H1 (cell line): Measurements from ENCODE around the gene BMP2. TPM values are rescaled to one million over a fixed set of nuclear protein-coding genes. Genes with fewer than 3 reads are reported as not detected.

Experiments used
- CTCF ChIA-PET: fragments of 300-600 bp; sonication (Branson Sonifier 250); formaldehyde crosslinking; loops from one replicate; lab custom pipeline; 2021; ENCODE audit not compliant: partially characterized antibody; lab: Charles Lee
- POLR2A ChIA-PET: fragments of 300-600 bp; sonication (Branson Sonifier 250); formaldehyde crosslinking; loops from one replicate; lab custom pipeline; 2021; ENCODE audit warnings: inconsistent platforms; ENCODE audit not compliant: partially characterized antibody; lab: Charles Lee
- DNase-seq, 2 experiments: peaks; one replicate each; pipeline versions ENCODE4 v3.0.0 to v3.0.0-alpha.2; 2010 to 2022; ENCODE audit warnings: low spot score in 2 of 2, low read depth in 1 of 2, mixed read lengths in 1 of 2
- FAIRE-seq: peaks from 2 replicates; lab custom pipeline; 2011; peaks lifted over from hg19 to GRCh38; lab: Jason Lieb, UNC
- H2AFZ ChIP-seq: 2 replicates; pipeline ENCODE4 v1.8.1; 2012; ENCODE audit warnings: low read length, inconsistent platforms
- H2AK5ac ChIP-seq: 2 replicates; pipeline ENCODE4 v1.6.1; 2013; ENCODE audit warnings: low read depth, low read length
- H2BK120ac ChIP-seq: replicated peaks from 2 replicates; pipeline ENCODE3; 2013; ENCODE audit warnings: low read depth, low read length, inconsistent platforms
- H2BK12ac ChIP-seq: 2 replicates; pipeline ENCODE4 v1.6.1; 2013; ENCODE audit warnings: low read depth, low read length
- H2BK15ac ChIP-seq: 2 replicates; pipeline ENCODE4 v1.6.1; 2013; ENCODE audit warnings: low read length
- H2BK20ac ChIP-seq: 2 replicates; pipeline ENCODE4 v1.6.1; 2013; ENCODE audit warnings: low read length
- H2BK5ac ChIP-seq: 2 replicates; pipeline ENCODE4 v1.6.1; 2013; ENCODE audit warnings: low read depth, low read length
- H3K14ac ChIP-seq: 2 replicates; pipeline ENCODE4 v1.6.1; 2013; ENCODE audit warnings: inconsistent platforms; ENCODE audit not compliant: insufficient read length
- H3K18ac ChIP-seq: 2 replicates; pipeline ENCODE4 v1.6.1; 2013; ENCODE audit warnings: low read length; ENCODE audit errors: extremely low read depth
- H3K23ac ChIP-seq: 2 replicates; pipeline ENCODE4 v1.6.1; 2013; ENCODE audit warnings: inconsistent platforms; ENCODE audit not compliant: insufficient read length
- H3K23me2 ChIP-seq: 2 replicates; pipeline ENCODE4 v1.6.1; 2013; ENCODE audit warnings: low read depth, low read length
- H3K27ac ChIP-seq: 2 replicates; pipeline ENCODE4 v1.6.1; 2011; ENCODE audit warnings: low read depth, low read length, inconsistent platforms
- H3K27me3 ChIP-seq, 4 experiments: replicated peaks in 1 of 4; 1 replicate in 1 of 4; 2 replicates in 3 of 4; pipeline versions ENCODE4 v1.6.1 to v1.8.1; 2011 to 2013; ENCODE audit warnings: low read length in 3 of 4, mild to moderate bottlenecking in 3 of 4, inconsistent platforms in 2 of 4, mixed read lengths in 2 of 4, moderate library complexity in 1 of 4; ENCODE audit not compliant: control insufficient read depth in 3 of 4, insufficient read depth in 3 of 4; ENCODE audit errors: extremely low read depth in 1 of 4
- H3K36me3 ChIP-seq, 4 experiments: 2 replicates each; pipeline versions ENCODE4 v1.6.1 to v1.8.1; 2011 to 2013; ENCODE audit warnings: mild to moderate bottlenecking in 4 of 4, low read length in 3 of 4, moderate library complexity in 2 of 4, control low read depth in 1 of 4, inconsistent platforms in 1 of 4; ENCODE audit not compliant: insufficient read depth in 4 of 4, control insufficient read depth in 2 of 4
- H3K4ac ChIP-seq: replicated peaks from 2 replicates; pipeline ENCODE3; 2013; ENCODE audit warnings: low read length, low read depth, mixed read lengths, inconsistent platforms; ENCODE audit not compliant: insufficient read length
- H3K4me1 ChIP-seq, 4 experiments: replicated peaks in 1 of 4; 1 replicate in 1 of 4; 2 replicates in 3 of 4; pipeline versions ENCODE4 v1.6.1 to v1.8.1; 2011 to 2013; ENCODE audit warnings: low read length in 3 of 4, inconsistent platforms in 2 of 4, mixed read lengths in 1 of 4; ENCODE audit not compliant: insufficient read depth in 4 of 4, control insufficient read depth in 3 of 4
- H3K4me2 ChIP-seq, 2 experiments: 2 replicates each; pipeline versions ENCODE4 v1.6.1 to v1.8.1; 2011 to 2013; ENCODE audit warnings: low read depth in 2 of 2, low read length in 2 of 2, control low read depth in 1 of 2, inconsistent platforms in 1 of 2, mild to moderate bottlenecking in 1 of 2; ENCODE audit not compliant: insufficient read depth in 1 of 2
- H3K4me3 ChIP-seq, 4 experiments: fragments of 200-600, 300-600 bp in 1 of 4; sonication (generic), shearing (Covaris generic), sonication (Bioruptor Twin) in 1 of 4; 2 replicates each; pipeline versions ENCODE4 v1.5.1 to v1.8.1; 2011 to 2016; ENCODE audit warnings: low read length in 4 of 4, low read depth in 3 of 4, control low read depth in 2 of 4, inconsistent platforms in 2 of 4, mild to moderate bottlenecking in 2 of 4, mixed read lengths in 1 of 4, moderate library complexity in 1 of 4; ENCODE audit not compliant: insufficient read depth in 2 of 4; ENCODE audit errors: extremely low read depth in 1 of 4
- H3K56ac ChIP-seq: replicated peaks from 2 replicates; pipeline ENCODE3; 2013; ENCODE audit warnings: low read depth, mild to moderate bottlenecking, mixed read lengths, low read length, inconsistent platforms; ENCODE audit not compliant: insufficient read length
- H3K79me1 ChIP-seq: 2 replicates; pipeline ENCODE4 v1.6.1; 2013; ENCODE audit warnings: low read depth, low read length, control low read depth
- H3K79me2 ChIP-seq, 2 experiments: 2 replicates each; pipeline versions ENCODE4 v1.6.1 to v1.8.1; 2012 to 2013; ENCODE audit warnings: low read length in 2 of 2, mild to moderate bottlenecking in 2 of 2, inconsistent platforms in 1 of 2; ENCODE audit not compliant: insufficient read depth in 2 of 2, control insufficient read depth in 1 of 2
- H3K9ac ChIP-seq, 4 experiments: replicated peaks in 1 of 4; 1 replicate in 1 of 4; 2 replicates in 3 of 4; pipeline versions ENCODE4 v1.6.1 to v1.8.1; 2011 to 2013; ENCODE audit warnings: low read depth in 3 of 4, low read length in 3 of 4, control low read depth in 2 of 4, mild to moderate bottlenecking in 2 of 4, moderate library complexity in 2 of 4, inconsistent platforms in 1 of 4; ENCODE audit errors: extremely low read depth in 1 of 4
- H3K9me3 ChIP-seq, 2 experiments: 2 replicates each; pipeline versions ENCODE4 v1.6.1 to v1.8.1; 2012 to 2013; ENCODE audit warnings: mild to moderate bottlenecking in 2 of 2, moderate library complexity in 2 of 2, control low read depth in 1 of 2, inconsistent platforms in 1 of 2, low read depth in 1 of 2, low read length in 1 of 2, mixed read lengths in 1 of 2; ENCODE audit not compliant: insufficient read depth in 2 of 2
- H4K20me1 ChIP-seq, 2 experiments: replicated peaks in 1 of 2; 2 replicates each; pipeline versions ENCODE3 to v1.8.1; 2011 to 2013; ENCODE audit warnings: inconsistent platforms in 2 of 2, low read length in 2 of 2, mild to moderate bottlenecking in 1 of 2; ENCODE audit not compliant: insufficient read depth in 2 of 2, control insufficient read depth in 1 of 2
- H4K5ac ChIP-seq: 2 replicates; pipeline ENCODE4 v1.6.1; 2013; ENCODE audit warnings: low read length, low read depth, mixed read lengths, inconsistent platforms; ENCODE audit not compliant: insufficient read length
- H4K8ac ChIP-seq: 2 replicates; pipeline ENCODE4 v1.8.0; 2013; ENCODE audit warnings: mild to moderate bottlenecking, moderate library complexity, low read length, inconsistent platforms; ENCODE audit not compliant: insufficient read depth; ENCODE audit errors: extremely low read depth
- H4K91ac ChIP-seq: replicated peaks from 2 replicates; pipeline ENCODE3; 2013; ENCODE audit warnings: low read length, mixed read lengths, inconsistent platforms; ENCODE audit not compliant: insufficient read length
- WGBS, 2 experiments: shearing (Covaris generic) in 1 of 2; methylation state at CpG; one replicate each; pipeline versions ENCODE4 v1.1.6 to v1.1.7; 2013 to 2015; ENCODE audit warnings: low lambda C conversion rate in 2 of 2, mixed read lengths in 2 of 2, inconsistent platforms in 1 of 2, low coverage in 1 of 2, missing lambda C conversion rate in 1 of 2; ENCODE audit not compliant: insufficient replicate concordance in 2 of 2, insufficient coverage in 1 of 2, insufficient read length in 1 of 2; ENCODE audit errors: extremely low coverage in 1 of 2, missing lambda C conversion rate in 1 of 2; 5-methylcytosine and 5-hydroxymethylcytosine counted together
- polyA plus RNA-seq, 7 experiments: library from polyadenylated mRNA; depleted of rRNA in 3 of 7; stranded (reverse) in 5 of 7; unstranded in 2 of 7; fragments of >200 nt in 5 of 7; fragments of 200-250 nt in 2 of 7; gene quantifications; 1 replicate in 5 of 7; 2 replicates in 1 of 7; 4 replicates in 1 of 7; pipeline versions ENCODE4 v1.2.1 to v1.2.3, GENCODE V29; 2011 to 2013; ENCODE audit warnings: missing spikeins in 2 of 7, mixed read lengths in 2 of 7
- total RNA-seq: library from RNA; stranded (reverse); fragmentation: NEBNext Ultra II Directional; extraction: Animal tissue kit (Norgen Biotek cat#: 25700); gene quantifications from 2 replicates; pipeline ENCODE4 v1.2.1, GENCODE V29; 2021

Gene BMP2
- total and polyA plus RNA-seq, 2 of the 8 experiments (the other 6 are each of a cell fraction or from before 2014, with no cell fraction given) = 1.8 to 3.6 TPM

DNA sequence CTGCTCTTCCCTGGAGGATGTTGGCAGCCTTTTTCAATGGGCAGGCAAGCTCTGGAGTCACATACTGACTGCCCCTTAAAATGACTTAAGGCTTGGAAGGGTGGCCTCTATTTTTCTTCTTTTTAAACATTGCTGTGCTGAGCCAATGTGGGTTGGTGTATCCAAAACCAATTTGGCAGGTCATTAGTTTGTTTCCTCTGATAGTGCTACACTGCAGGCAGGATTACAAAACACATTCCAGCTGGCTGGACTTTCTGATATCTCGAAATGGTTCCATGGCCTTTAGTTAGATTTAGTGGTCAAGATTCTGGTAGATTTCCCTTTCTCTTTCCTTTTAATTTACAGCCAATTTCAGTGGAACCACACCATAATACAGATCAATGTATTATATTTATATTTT is 28.1 kb upstream of the BMP2 start:
- Histone ChIP-seq H3K14ac (no peak overlapping the region), H4K5ac (no peak overlapping the region), H3K27me3 (no peaks in the 10 kb centered on the region), H3K27ac (no peak overlapping the region), H3K79me2 (no peaks in the 10 kb centered on the region), H2AK5ac (no peak overlapping the region), H3K56ac (no peak overlapping the region), H2BK120ac (no peak overlapping the region), H3K23me2 (no peaks in the 10 kb centered on the region), H3K9ac (no peak overlapping the region), H4K8ac (no peak overlapping the region), H2BK5ac (no peak overlapping the region), H3K23ac (no peak overlapping the region), H2BK12ac (no peak overlapping the region), H2BK15ac (no peak overlapping the region), H3K36me3 (no peaks in the 10 kb centered on the region), H2BK20ac (no peak overlapping the region), H3K18ac (no peak overlapping the region), H4K91ac (no peak overlapping the region), H2AFZ (peak overlapping the region; percentile 50; the same call in 1 of the 2 replicates), H3K4me3 (no peak overlapping the region), H3K4me1 (no peaks in the 10 kb centered on the region), H3K9me3 (no peaks in the 10 kb centered on the region; a peak in 1 of 4 replicates), H3K4me2 (no peak overlapping the region), H4K20me1 (no peaks in the 10 kb centered on the region), H3K4ac (no peak overlapping the region), H3K79me1 (no peaks in the 10 kb centered on the region)
- DNase-seq (no peak), FAIRE-seq (no peak)
- WGBS, 2 experiments = 100% methylated on average over 1 of the region's 1 CpG; no CpG with 5 or more reads in 1 of the 2 experiments
- CTCF ChIA-PET = interaction anchor here (1.3 kb wide), 1 partner anchor 21 kb away, joined by 3 read pairs; no protein-coding TSS in a partner anchor
- POLR2A ChIA-PET = no interaction called here
